Measurements from ENCODE around the gene ZNF770. TPM values are rescaled to one million over a fixed set of nuclear protein-coding genes. Genes with fewer than 3 reads are reported as not detected.

Gene ZNF770
- total and polyA plus RNA-seq, 9 of the 15 experiments (the other 6 are each of a cell fraction or from before 2014, with no cell fraction given): 3.4 to 50.8 (median 40.3) TPM

DNA sequence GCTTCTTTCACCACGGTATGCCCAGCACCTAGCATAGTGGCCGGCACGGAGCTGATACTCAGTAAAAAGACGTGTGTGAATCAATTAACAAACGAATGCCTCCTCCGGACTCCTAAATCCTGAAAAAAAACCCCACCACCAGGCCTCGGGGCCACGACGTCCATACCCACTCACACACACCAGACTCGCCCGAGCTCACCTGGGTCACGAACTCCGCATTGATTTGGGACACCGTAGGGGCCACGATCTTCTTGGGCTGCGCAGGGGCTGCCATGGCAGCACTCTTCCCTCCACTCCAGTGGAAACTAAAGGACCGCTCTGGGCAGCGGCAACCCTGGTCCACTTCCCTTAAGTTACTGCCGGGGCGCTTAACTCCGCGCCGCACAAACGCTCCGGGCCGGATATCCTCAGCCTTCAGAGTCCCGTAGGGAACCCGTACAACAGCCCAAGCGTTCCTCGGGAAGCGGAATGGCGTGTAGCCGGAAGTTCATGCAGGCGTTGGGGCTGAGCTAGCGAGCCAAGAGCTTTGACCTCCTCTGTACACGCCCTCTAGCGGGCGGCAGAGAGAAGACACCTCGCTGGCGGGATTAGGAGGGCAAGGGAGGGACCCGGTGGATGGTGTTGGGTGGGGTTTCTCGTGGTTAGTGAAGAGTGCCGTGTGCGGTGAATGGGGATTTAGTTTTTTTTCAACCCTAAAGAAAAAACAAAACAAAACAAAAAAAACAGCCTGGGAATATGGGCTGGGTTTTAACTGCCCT is 18.6 kb downstream of the ZNF770 start, which contains the start of gene AQR (continued):
- TF ChIP-seq ILF3 (IDR thresholded peaks at IDR 0.05; ENCODE audit: borderline replicate concordance) (no peak), HOXB6 (CRISPR knock-in tag; IDR thresholded peaks at IDR 0.05; ENCODE audit: borderline replicate concordance) (no peak), TCFL5 (CRISPR knock-in tag; conservative IDR thresholded peaks at IDR 0.05) (no peak), MCM5 (IDR thresholded peaks at IDR 0.05; ENCODE audit: low read depth) (no peak), BRCA1 (IDR thresholded peaks at IDR 0.05) (no peak), BRCA1 (CRISPR knock-in tag; IDR thresholded peaks at IDR 0.05) (no peak), ZNF717 (CRISPR knock-in tag; IDR thresholded peaks at IDR 0.05) (no peak), ZNF644 (tag; IDR thresholded peaks at IDR 0.05; ENCODE audit: low read depth) (no peak), POLR2AphosphoS2 (IDR thresholded peaks at IDR 0.05; ENCODE audit: low read length) (peak; percentile 75; the same call in 1 of the 2 replicates), RBFOX2 (IDR thresholded peaks at IDR 0.05; ENCODE audit: low read depth, low read length) (peak; percentile 97), NCOA2 (IDR thresholded peaks at IDR 0.05; ENCODE audit: partially characterized antibody in 2 of 2) (no peak), RFX7 (CRISPR knock-in tag; IDR thresholded peaks at IDR 0.05) (no peak), ZKSCAN8 (CRISPR knock-in tag; IDR thresholded peaks at IDR 0.05) (no peak), GATAD2A (IDR thresholded peaks at IDR 0.05) (no peak), SRF (CRISPR knock-in tag; IDR thresholded peaks at IDR 0.05) (peak in 1 of 2 experiments; percentile 56; a peak in 1 of 4 replicates), POLR2A (conservative IDR thresholded peaks at IDR 0.05) (peak; percentile 97), SRSF1 (IDR thresholded peaks at IDR 0.05; ENCODE audit: low read depth, low read length) (no peak), KDM1A (IDR thresholded peaks at IDR 0.05) (no peak), NUFIP1 (IDR thresholded peaks at IDR 0.05; ENCODE audit: partially characterized antibody) (no peak), SRSF7 (optimal IDR thresholded peaks at IDR 0.05; ENCODE audit: low read depth, low read length) (no peak)
- TF ChIP-seq, protein P1, sequence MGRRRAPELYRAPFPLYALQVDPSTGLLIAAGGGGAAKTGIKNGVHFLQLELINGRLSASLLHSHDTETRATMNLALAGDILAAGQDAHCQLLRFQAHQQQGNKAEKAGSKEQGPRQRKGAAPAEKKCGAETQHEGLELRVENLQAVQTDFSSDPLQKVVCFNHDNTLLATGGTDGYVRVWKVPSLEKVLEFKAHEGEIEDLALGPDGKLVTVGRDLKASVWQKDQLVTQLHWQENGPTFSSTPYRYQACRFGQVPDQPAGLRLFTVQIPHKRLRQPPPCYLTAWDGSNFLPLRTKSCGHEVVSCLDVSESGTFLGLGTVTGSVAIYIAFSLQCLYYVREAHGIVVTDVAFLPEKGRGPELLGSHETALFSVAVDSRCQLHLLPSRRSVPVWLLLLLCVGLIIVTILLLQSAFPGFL (CRISPR knock-in tag; IDR thresholded peaks at IDR 0.05): peak; percentile 90; the same call in 1 of the 2 replicates
- TF ChIP-seq, protein P2, sequence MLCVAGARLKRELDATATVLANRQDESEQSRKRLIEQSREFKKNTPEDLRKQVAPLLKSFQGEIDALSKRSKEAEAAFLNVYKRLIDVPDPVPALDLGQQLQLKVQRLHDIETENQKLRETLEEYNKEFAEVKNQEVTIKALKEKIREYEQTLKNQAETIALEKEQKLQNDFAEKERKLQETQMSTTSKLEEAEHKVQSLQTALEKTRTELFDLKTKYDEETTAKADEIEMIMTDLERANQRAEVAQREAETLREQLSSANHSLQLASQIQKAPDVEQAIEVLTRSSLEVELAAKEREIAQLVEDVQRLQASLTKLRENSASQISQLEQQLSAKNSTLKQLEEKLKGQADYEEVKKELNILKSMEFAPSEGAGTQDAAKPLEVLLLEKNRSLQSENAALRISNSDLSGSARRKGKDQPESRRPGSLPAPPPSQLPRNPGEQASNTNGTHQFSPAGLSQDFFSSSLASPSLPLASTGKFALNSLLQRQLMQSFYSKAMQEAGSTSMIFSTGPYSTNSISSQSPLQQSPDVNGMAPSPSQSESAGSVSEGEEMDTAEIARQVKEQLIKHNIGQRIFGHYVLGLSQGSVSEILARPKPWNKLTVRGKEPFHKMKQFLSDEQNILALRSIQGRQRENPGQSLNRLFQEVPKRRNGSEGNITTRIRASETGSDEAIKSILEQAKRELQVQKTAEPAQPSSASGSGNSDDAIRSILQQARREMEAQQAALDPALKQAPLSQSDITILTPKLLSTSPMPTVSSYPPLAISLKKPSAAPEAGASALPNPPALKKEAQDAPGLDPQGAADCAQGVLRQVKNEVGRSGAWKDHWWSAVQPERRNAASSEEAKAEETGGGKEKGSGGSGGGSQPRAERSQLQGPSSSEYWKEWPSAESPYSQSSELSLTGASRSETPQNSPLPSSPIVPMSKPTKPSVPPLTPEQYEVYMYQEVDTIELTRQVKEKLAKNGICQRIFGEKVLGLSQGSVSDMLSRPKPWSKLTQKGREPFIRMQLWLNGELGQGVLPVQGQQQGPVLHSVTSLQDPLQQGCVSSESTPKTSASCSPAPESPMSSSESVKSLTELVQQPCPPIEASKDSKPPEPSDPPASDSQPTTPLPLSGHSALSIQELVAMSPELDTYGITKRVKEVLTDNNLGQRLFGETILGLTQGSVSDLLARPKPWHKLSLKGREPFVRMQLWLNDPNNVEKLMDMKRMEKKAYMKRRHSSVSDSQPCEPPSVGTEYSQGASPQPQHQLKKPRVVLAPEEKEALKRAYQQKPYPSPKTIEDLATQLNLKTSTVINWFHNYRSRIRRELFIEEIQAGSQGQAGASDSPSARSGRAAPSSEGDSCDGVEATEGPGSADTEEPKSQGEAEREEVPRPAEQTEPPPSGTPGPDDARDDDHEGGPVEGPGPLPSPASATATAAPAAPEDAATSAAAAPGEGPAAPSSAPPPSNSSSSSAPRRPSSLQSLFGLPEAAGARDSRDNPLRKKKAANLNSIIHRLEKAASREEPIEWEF (CRISPR knock-in tag; IDR thresholded peaks at IDR 0.05): no peak
- TF ChIP-seq, protein P3, sequence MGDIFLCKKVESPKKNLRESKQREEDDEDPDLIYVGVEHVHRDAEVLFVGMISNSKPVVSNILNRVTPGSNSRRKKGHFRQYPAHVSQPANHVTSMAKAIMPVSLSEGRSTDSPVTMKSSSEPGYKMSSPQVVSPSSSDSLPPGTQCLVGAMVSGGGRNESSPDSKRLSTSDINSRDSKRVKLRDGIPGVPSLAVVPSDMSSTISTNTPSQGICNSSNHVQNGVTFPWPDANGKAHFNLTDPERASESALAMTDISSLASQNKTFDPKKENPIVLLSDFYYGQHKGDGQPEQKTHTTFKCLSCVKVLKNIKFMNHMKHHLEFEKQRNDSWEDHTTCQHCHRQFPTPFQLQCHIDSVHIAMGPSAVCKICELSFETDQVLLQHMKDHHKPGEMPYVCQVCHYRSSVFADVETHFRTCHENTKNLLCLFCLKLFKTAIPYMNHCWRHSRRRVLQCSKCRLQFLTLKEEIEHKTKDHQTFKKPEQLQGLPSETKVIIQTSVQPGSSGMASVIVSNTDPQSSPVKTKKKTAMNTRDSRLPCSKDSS (IDR thresholded peaks at IDR 0.05; ENCODE audit: low read depth, partially characterized antibody): no peak

All from K562 (cell line).